DND-41 (cell line): ENCODE measurements around the gene PPARD.

ENCODE experiments used
- ATAC-seq: fragments of 200-7000 bp; cut with Tn5 transposase; 3 replicates; pipeline ENCODE4 v1.9.1; 2021; ENCODE audit warnings: low read depth; ENCODE audit not compliant: insufficient read depth
- DNase-seq: peaks from one replicate; pipeline ENCODE4 v3.0.0-alpha.2; 2020
- H2AFZ ChIP-seq: 2 replicates; pipeline ENCODE4 v1.6.0; 2012; ENCODE audit warnings: low read depth, low read length
- H3K27ac ChIP-seq: 2 replicates; pipeline ENCODE4 v1.5.1; 2012; ENCODE audit warnings: low read length, inconsistent platforms
- H3K27me3 ChIP-seq: fragments of 200-600 bp; sonication (generic); 2 replicates; pipeline ENCODE4 v1.6.0; 2012; ENCODE audit warnings: low read length, mild to moderate bottlenecking, inconsistent platforms; ENCODE audit not compliant: insufficient read depth, poor library complexity
- H3K36me3 ChIP-seq: 2 replicates; pipeline ENCODE4 v1.5.1; 2012; ENCODE audit warnings: low read length, inconsistent platforms; ENCODE audit not compliant: insufficient read depth
- H3K4me1 ChIP-seq: 2 replicates; pipeline ENCODE4 v1.5.1; 2012; ENCODE audit warnings: mild to moderate bottlenecking, low read length; ENCODE audit not compliant: insufficient read depth
- H3K4me2 ChIP-seq: 2 replicates; pipeline ENCODE4 v1.6.0; 2012; ENCODE audit warnings: mild to moderate bottlenecking, moderate library complexity, low read length, inconsistent platforms; ENCODE audit not compliant: insufficient read depth
- H3K4me3 ChIP-seq, 2 experiments: fragments of 200-600 bp in 1 of 2; shearing (Covaris generic) in 1 of 2; 2 replicates each; pipeline ENCODE4 v1.5.1; 2012 to 2016; ENCODE audit warnings: inconsistent platforms in 2 of 2, low read length in 2 of 2, mild to moderate bottlenecking in 2 of 2, low read depth in 1 of 2, moderate library complexity in 1 of 2
- H3K79me2 ChIP-seq: 2 replicates; pipeline ENCODE4 v1.6.0; 2012; ENCODE audit warnings: low read length, inconsistent platforms; ENCODE audit not compliant: insufficient read depth
- H3K9ac ChIP-seq: 2 replicates; pipeline ENCODE4 v1.6.0; 2012; ENCODE audit warnings: low read depth, mild to moderate bottlenecking, inconsistent platforms, low read length, moderate library complexity
- H3K9me3 ChIP-seq: 2 replicates; pipeline ENCODE4 v1.5.1; 2012; ENCODE audit warnings: low read length, moderate library complexity, mild to moderate bottlenecking, inconsistent platforms; ENCODE audit not compliant: insufficient read depth, severe bottlenecking
- H4K20me1 ChIP-seq: 2 replicates; pipeline ENCODE4 v1.6.0; 2012; ENCODE audit warnings: low read length; ENCODE audit not compliant: insufficient read depth
- CTCF ChIP-seq: IDR thresholded peaks from 2 replicates; pipeline ENCODE4 v1.5.1; 2012; ENCODE audit warnings: borderline replicate concordance, low read length, moderate library complexity, mild to moderate bottlenecking; ENCODE audit not compliant: poor library complexity, severe bottlenecking; ENCODE audit errors: extremely low read depth
- EZH2 ChIP-seq: IDR thresholded peaks from 3 replicates; pipeline ENCODE4 v1.6.1; 2012; ENCODE audit warnings: borderline replicate concordance, low read depth, mild to moderate bottlenecking, moderate library complexity, low read length, inconsistent platforms; ENCODE audit not compliant: severe bottlenecking

Gene PPARD

GRCh38 chr6:35463292-35463691, 120.9 kb downstream of the PPARD start:
- Histone ChIP-seq H3K9ac (no peak overlapping the region), H3K4me3 (no peak overlapping the region), H2AFZ (no peak overlapping the region), H3K27ac (no peak overlapping the region), H3K4me1 (peaks cover 9% of the 10 kb centered on the region), H3K79me2 (peaks cover 1% of the 10 kb centered on the region), H3K4me2 (no peak overlapping the region), H4K20me1 (no peaks in the 10 kb centered on the region), H3K27me3 (no peaks in the 10 kb centered on the region), H3K9me3 (no peaks in the 10 kb centered on the region), H3K36me3 (peaks cover 34% of the 10 kb centered on the region)
- DNase-seq (no peak), ATAC-seq (no peak)
- TF ChIP-seq EZH2, result no peak
- TF ChIP-seq CTCF, result no peak

GRCh38 chr6:35465646-35466045, 123.3 kb downstream of the PPARD start:
- Histone ChIP-seq H3K9me3 (no peaks in the 10 kb centered on the region), H3K79me2 (peaks cover 25% of the 10 kb centered on the region), H3K9ac (no peak overlapping the region), H3K4me1 (peaks cover 25% of the 10 kb centered on the region), H3K27me3 (no peaks in the 10 kb centered on the region), H3K27ac (no peak overlapping the region), H3K36me3 (peaks cover 42% of the 10 kb centered on the region), H4K20me1 (peaks cover 22% of the 10 kb centered on the region), H3K4me2 (no peak overlapping the region), H3K4me3 (no peak overlapping the region), H2AFZ (no peak overlapping the region)
- TF ChIP-seq EZH2, result no peak
- TF ChIP-seq CTCF, result no peak
- ATAC-seq (no peak), DNase-seq (no peak)

- peak; percentile 97 for DNase-seq
- peak within 1 kb of the TSS; percentile 82 for H3K9ac ChIP-seq
- peaks cover 46% of the 10 kb centered on the region for H4K20me1 ChIP-seq
Measured at GRCh38 chr6:35468181-35468979, 126.0 kb downstream of the PPARD start, which contains the start of gene RPL10A. Gene RPL10A (plus strand): TSS chr6:35468401. CDS start chr6:35468435, 34 bp downstream.

More at GRCh38 chr6:35468181-35468979, 126.0 kb downstream of the PPARD start, which contains the start of gene RPL10A:
- Histone ChIP-seq H3K4me3 (peak within 1 kb of the TSS; percentile 67 to 73; a peak in 3 of 4 replicates), H3K9me3 (no peaks in the 10 kb centered on the region), H3K4me1 (peaks cover 32% of the 10 kb centered on the region), H3K36me3 (peaks cover 56% of the 10 kb centered on the region), H2AFZ (peak within 1 kb of the TSS; percentile 99), H3K79me2 (peaks cover 30% of the 10 kb centered on the region), H3K4me2 (peak within 1 kb of the TSS; percentile 85), H3K27ac (peak within 1 kb of the TSS; percentile 87), H3K27me3 (no peaks in the 10 kb centered on the region)
- no peak for TF ChIP-seq EZH2
- peak; percentile 97 for TF ChIP-seq CTCF
- ATAC-seq, result peak; percentile 90
